SK-N-SH (cell line): ENCODE measurements around the gene MVD.

Source experiments
- RCOR1 ChIP-seq: fragments of 150-350 bp; IDR thresholded peaks from 2 replicates; pipeline ENCODE4 v1.6.1; 2017; ENCODE audit warnings: antibody characterized with exemption, low read length
- TAF1 ChIP-seq: IDR thresholded peaks from 2 replicates; pipeline ENCODE4 v1.6.1; 2012; ENCODE audit warnings: low read depth, mild to moderate bottlenecking, low read length, moderate library complexity, borderline replicate concordance
- TCF12 ChIP-seq: IDR thresholded peaks from 2 replicates; pipeline ENCODE4 v1.4.0; 2012
- YY1 ChIP-seq: IDR thresholded peaks from 2 replicates; pipeline ENCODE4 v1.4.0; 2012; ENCODE audit warnings: low read depth, mild to moderate bottlenecking
- TF ChIP-seq, protein P1 (sequence below): fragments of 200-600 bp; sonication (generic); IDR thresholded peaks from 2 replicates; pipeline ENCODE4 v1.6.1; 2017; ENCODE audit warnings: antibody characterized with exemption, mild to moderate bottlenecking, moderate library complexity
- TF ChIP-seq, protein P2 (sequence below): IDR thresholded peaks from 2 replicates; pipeline ENCODE4 v1.6.1; 2012; ENCODE audit warnings: mild to moderate bottlenecking, low read depth, low read length, moderate library complexity

DNA sequence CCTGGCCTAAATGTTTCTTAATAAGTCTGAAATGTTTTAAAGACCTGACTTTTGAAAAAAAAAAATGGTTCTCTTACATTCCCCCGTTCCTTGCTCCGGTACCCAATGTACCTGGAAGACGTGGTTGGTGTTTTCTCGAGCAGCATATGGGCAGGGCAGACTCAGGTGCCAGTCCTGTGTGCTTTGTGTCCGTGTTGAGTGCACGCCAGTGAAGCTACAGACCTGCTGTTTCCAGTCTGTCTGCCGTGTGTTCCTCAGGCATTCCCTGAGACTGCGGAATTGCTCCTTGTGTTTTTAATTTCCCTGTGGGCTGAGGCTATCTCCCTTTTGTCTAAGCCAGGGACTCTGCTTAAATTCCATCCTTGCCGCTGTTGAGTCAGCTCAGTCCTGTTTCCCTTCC, 36.2 kb downstream of the MVD start:
- TF ChIP-seq, protein P1, sequence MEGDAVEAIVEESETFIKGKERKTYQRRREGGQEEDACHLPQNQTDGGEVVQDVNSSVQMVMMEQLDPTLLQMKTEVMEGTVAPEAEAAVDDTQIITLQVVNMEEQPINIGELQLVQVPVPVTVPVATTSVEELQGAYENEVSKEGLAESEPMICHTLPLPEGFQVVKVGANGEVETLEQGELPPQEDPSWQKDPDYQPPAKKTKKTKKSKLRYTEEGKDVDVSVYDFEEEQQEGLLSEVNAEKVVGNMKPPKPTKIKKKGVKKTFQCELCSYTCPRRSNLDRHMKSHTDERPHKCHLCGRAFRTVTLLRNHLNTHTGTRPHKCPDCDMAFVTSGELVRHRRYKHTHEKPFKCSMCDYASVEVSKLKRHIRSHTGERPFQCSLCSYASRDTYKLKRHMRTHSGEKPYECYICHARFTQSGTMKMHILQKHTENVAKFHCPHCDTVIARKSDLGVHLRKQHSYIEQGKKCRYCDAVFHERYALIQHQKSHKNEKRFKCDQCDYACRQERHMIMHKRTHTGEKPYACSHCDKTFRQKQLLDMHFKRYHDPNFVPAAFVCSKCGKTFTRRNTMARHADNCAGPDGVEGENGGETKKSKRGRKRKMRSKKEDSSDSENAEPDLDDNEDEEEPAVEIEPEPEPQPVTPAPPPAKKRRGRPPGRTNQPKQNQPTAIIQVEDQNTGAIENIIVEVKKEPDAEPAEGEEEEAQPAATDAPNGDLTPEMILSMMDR = no peak
- TF ChIP-seq, protein P2, sequence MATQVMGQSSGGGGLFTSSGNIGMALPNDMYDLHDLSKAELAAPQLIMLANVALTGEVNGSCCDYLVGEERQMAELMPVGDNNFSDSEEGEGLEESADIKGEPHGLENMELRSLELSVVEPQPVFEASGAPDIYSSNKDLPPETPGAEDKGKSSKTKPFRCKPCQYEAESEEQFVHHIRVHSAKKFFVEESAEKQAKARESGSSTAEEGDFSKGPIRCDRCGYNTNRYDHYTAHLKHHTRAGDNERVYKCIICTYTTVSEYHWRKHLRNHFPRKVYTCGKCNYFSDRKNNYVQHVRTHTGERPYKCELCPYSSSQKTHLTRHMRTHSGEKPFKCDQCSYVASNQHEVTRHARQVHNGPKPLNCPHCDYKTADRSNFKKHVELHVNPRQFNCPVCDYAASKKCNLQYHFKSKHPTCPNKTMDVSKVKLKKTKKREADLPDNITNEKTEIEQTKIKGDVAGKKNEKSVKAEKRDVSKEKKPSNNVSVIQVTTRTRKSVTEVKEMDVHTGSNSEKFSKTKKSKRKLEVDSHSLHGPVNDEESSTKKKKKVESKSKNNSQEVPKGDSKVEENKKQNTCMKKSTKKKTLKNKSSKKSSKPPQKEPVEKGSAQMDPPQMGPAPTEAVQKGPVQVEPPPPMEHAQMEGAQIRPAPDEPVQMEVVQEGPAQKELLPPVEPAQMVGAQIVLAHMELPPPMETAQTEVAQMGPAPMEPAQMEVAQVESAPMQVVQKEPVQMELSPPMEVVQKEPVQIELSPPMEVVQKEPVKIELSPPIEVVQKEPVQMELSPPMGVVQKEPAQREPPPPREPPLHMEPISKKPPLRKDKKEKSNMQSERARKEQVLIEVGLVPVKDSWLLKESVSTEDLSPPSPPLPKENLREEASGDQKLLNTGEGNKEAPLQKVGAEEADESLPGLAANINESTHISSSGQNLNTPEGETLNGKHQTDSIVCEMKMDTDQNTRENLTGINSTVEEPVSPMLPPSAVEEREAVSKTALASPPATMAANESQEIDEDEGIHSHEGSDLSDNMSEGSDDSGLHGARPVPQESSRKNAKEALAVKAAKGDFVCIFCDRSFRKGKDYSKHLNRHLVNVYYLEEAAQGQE = no peak
- TF ChIP-seq TCF12 (no peak), RCOR1 (no peak), TAF1 (no peak), YY1 (no peak)
